Inflammatory macrophage (primary cell): ENCODE measurements around the gene COPZ1.
"Not testable (repeated sequence)": the region's sequence is repeated elsewhere in the genome, so short reads cannot be mapped to it uniquely, and the experiment has no call there.

Experiments
- DNase-seq, 2 donors: peaks; one replicate each; pipeline ENCODE4 v3.0.0-alpha.2; 2020 to 2022

The COPZ1 gene

GRCh38 chr12:54337280-54337842 is 12.4 kb downstream of the COPZ1 start:
- DNase-seq, result peak; percentile 56 to 74

GRCh38 chr12:54337854-54338650 is 13.1 kb downstream of the COPZ1 start:
- DNase-seq, result no peak

GRCh38 chr12:54338698-54339296 is 13.9 kb downstream of the COPZ1 start:
- DNase-seq, result no peak

GRCh38 chr12:54340846-54341245 is 15.9 kb downstream of the COPZ1 start:
- DNase-seq, result no peak

GRCh38 chr12:54341378-54342300 is 16.7 kb downstream of the COPZ1 start:
- no peak for DNase-seq

- DNase-seq, result no peak
Measured at GRCh38 chr12:54349036-54349435, 24.1 kb downstream of the COPZ1 start.

GRCh38 chr12:54349679-54350078 is 24.7 kb downstream of the COPZ1 start:
- DNase-seq, result no peak

- no peak for DNase-seq
Measured at GRCh38 chr12:54350743-54351142, 25.8 kb downstream of the COPZ1 start.

GRCh38 chr12:54351341-54351740 is 26.4 kb downstream of the COPZ1 start:
- DNase-seq, result no peak

- DNase-seq, result no peak
Measured at GRCh38 chr12:54352022-54352531, 27.1 kb downstream of the COPZ1 start.

- DNase-seq, result no peak
Measured at GRCh38 chr12:54352891-54353874, 28.3 kb downstream of the COPZ1 start.

- not testable (repeated sequence) for DNase-seq
Measured at GRCh38 chr12:54354271-54354670, 29.3 kb downstream of the COPZ1 start.

GRCh38 chr12:54355104-54355815 is 30.3 kb downstream of the COPZ1 start:
- no peak for DNase-seq

GRCh38 chr12:54356228-54356627 is 31.3 kb downstream of the COPZ1 start:
- DNase-seq, result no peak

GRCh38 chr12:54356951-54357356 is 32.0 kb downstream of the COPZ1 start:
- no peak for DNase-seq

- DNase-seq, result no peak
Measured at GRCh38 chr12:54357506-54358190, 32.7 kb downstream of the COPZ1 start.

- DNase-seq, result no peak
Measured at GRCh38 chr12:54358191-54358944, 33.4 kb downstream of the COPZ1 start.

GRCh38 chr12:54358945-54359761 is 34.2 kb downstream of the COPZ1 start:
- peak; percentile 97 to 98 for DNase-seq
